GM12891 (cell line): ENCODE measurements around the gene HES1.

Experiments
- PAX5 ChIP-seq: IDR thresholded peaks from 2 replicates; pipeline ENCODE4 v1.6.1; 2011; ENCODE audit warnings: low read length, moderate library complexity, mild to moderate bottlenecking; ENCODE audit not compliant: insufficient read depth, severe bottlenecking
- POLR2A ChIP-seq: IDR thresholded peaks from 2 replicates; pipeline ENCODE4 v1.6.1; 2011; ENCODE audit warnings: low read depth, low read length, control low read depth
- POLR2AphosphoS5 ChIP-seq: IDR thresholded peaks from 2 replicates; pipeline ENCODE4 v1.6.1; 2011; ENCODE audit warnings: low read depth, low read length, control low read depth
- POU2F2 ChIP-seq: IDR thresholded peaks from 2 replicates; pipeline ENCODE4 v1.6.1; 2011; ENCODE audit warnings: low read depth, mild to moderate bottlenecking, control low read depth, low read length, moderate library complexity
- TAF1 ChIP-seq: IDR thresholded peaks from 2 replicates; pipeline ENCODE4 v1.6.1; 2011; ENCODE audit warnings: low read depth, low read length, control low read depth

- no peak for TF ChIP-seq POLR2A
- TF ChIP-seq POLR2AphosphoS5: no peak
- TF ChIP-seq TAF1: no peak
- TF ChIP-seq PAX5: no peak
- TF ChIP-seq POU2F2: no peak
Measured at GRCh38 chr3:194087280-194087679, 48.7 kb upstream of the HES1 start.
